ENCODE results near the gene KTN1.

Gene KTN1

DNA sequence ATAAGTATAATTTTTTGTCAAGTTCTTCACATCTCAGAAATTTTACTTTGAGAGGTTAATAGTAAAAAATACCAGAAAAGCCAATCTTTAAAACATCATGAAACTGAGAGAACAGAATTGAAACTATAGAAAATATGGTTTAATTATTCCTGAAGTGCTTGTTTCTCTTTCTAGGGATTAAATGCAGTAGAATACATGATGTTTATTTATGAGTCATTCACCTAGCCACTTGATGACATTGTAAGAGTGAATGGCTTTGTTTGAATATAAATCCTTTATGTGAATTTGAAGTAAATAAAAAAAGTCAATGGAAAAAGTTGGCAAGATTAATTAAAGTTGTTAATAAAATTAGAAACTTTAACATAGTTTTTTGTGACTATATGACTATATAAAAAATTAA lies 48.4 kb downstream of the KTN1 start:
- TF ChIP-seq, protein P1, sequence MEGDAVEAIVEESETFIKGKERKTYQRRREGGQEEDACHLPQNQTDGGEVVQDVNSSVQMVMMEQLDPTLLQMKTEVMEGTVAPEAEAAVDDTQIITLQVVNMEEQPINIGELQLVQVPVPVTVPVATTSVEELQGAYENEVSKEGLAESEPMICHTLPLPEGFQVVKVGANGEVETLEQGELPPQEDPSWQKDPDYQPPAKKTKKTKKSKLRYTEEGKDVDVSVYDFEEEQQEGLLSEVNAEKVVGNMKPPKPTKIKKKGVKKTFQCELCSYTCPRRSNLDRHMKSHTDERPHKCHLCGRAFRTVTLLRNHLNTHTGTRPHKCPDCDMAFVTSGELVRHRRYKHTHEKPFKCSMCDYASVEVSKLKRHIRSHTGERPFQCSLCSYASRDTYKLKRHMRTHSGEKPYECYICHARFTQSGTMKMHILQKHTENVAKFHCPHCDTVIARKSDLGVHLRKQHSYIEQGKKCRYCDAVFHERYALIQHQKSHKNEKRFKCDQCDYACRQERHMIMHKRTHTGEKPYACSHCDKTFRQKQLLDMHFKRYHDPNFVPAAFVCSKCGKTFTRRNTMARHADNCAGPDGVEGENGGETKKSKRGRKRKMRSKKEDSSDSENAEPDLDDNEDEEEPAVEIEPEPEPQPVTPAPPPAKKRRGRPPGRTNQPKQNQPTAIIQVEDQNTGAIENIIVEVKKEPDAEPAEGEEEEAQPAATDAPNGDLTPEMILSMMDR (IDR thresholded peaks at IDR 0.05), result no peak
- Histone ChIP-seq H2AFZ (no peak overlapping the region), H3K4me1 (no peaks in the 10 kb centered on the region)

GRCh38 chr14:55638665-55639064 lies 58.7 kb downstream of the KTN1 start:
- Histone ChIP-seq H3K9ac (no peak overlapping the region), H3K36me3 (ENCODE audit: control insufficient read depth, insufficient read depth, low read length) (no peaks in the 10 kb centered on the region), H3K9me3 (ENCODE audit: control insufficient read depth, low read length) (no peaks in the 10 kb centered on the region), H3K27ac (no peak overlapping the region), H3K4me3 (ENCODE audit: low read depth, low read length) (no peak overlapping the region), H3K4me1 (no peaks in the 10 kb centered on the region), H2AFZ (no peak overlapping the region), H3K27me3 (ENCODE audit: control insufficient read depth, insufficient read depth, low read length) (no peaks in the 10 kb centered on the region), H3K4me2 (ENCODE audit: low read length) (no peak overlapping the region), H3K79me2 (no peaks in the 10 kb centered on the region)
- TF ChIP-seq, protein P1 (IDR thresholded peaks at IDR 0.05), result no peak

More for the DNA sequence above, 48.4 kb downstream of the KTN1 start:
- no peak overlapping the region for H3K4me3 ChIP-seq (ENCODE audit: low read depth, low read length)
- no peak overlapping the region for H3K9ac ChIP-seq
- no peak overlapping the region for H3K4me2 ChIP-seq (ENCODE audit: low read length)
- no peaks in the 10 kb centered on the region for H3K9me3 ChIP-seq (ENCODE audit: control insufficient read depth, low read length)
- H3K27ac ChIP-seq, result no peak overlapping the region
- H3K27me3 ChIP-seq (ENCODE audit: control insufficient read depth, insufficient read depth, low read length), result no peaks in the 10 kb centered on the region
- H3K36me3 ChIP-seq (ENCODE audit: control insufficient read depth, insufficient read depth, low read length), result no peaks in the 10 kb centered on the region
- H3K79me2 ChIP-seq, result peaks cover 10% of the 10 kb centered on the region

GRCh38 chr14:55641290-55641689 lies 61.3 kb downstream of the KTN1 start:
- Histone ChIP-seq H3K79me2 (no peaks in the 10 kb centered on the region), H3K4me2 (ENCODE audit: low read length) (no peak overlapping the region), H3K9ac (no peak overlapping the region), H3K36me3 (ENCODE audit: control insufficient read depth, insufficient read depth, low read length) (no peaks in the 10 kb centered on the region), H2AFZ (no peak overlapping the region), H3K27me3 (ENCODE audit: control insufficient read depth, insufficient read depth, low read length) (no peaks in the 10 kb centered on the region), H3K9me3 (ENCODE audit: control insufficient read depth, low read length) (no peaks in the 10 kb centered on the region), H3K4me3 (ENCODE audit: low read depth, low read length) (no peak overlapping the region), H3K4me1 (no peaks in the 10 kb centered on the region), H3K27ac (no peak overlapping the region)
- TF ChIP-seq, protein P1 (IDR thresholded peaks at IDR 0.05), result no peak

DNA sequence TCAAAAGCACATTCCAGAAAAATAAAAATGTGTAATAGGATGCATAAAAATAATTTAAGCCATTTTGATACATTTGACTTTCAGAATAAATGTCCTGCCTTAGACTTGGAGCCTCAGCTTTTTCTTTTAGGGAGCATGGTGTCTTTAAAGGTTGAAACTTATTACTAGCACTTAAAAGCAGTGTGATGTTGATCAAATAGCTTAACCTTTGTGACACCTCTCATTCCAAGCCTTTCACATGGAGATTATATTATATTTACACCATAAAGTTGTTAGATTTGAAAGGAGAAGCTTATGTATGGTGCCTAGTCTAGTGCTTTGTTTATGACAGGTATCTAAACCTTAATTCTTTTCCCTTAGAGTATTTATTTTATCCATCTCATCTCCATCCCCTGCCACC lies 61.9 kb downstream of the KTN1 start:
- no peak overlapping the region for H3K4me3 ChIP-seq (ENCODE audit: low read depth, low read length)
- no peak overlapping the region for H3K4me2 ChIP-seq (ENCODE audit: low read length)
- H2AFZ ChIP-seq, result no peak overlapping the region
- H3K27ac ChIP-seq, result no peak overlapping the region
- no peaks in the 10 kb centered on the region for H3K27me3 ChIP-seq (ENCODE audit: control insufficient read depth, insufficient read depth, low read length)
- no peak overlapping the region for H3K9ac ChIP-seq
- no peaks in the 10 kb centered on the region for H3K36me3 ChIP-seq (ENCODE audit: control insufficient read depth, insufficient read depth, low read length)
- TF ChIP-seq, protein P1 (IDR thresholded peaks at IDR 0.05), result no peak
- H3K4me1 ChIP-seq, result no peaks in the 10 kb centered on the region
- no peaks in the 10 kb centered on the region for H3K9me3 ChIP-seq (ENCODE audit: control insufficient read depth, low read length)
- no peaks in the 10 kb centered on the region for H3K79me2 ChIP-seq

GRCh38 chr14:55645145-55645544 lies 65.1 kb downstream of the KTN1 start:
- Histone ChIP-seq H3K27ac (no peak overlapping the region), H3K4me3 (ENCODE audit: low read depth, low read length) (no peak overlapping the region), H3K9me3 (ENCODE audit: control insufficient read depth, low read length) (no peaks in the 10 kb centered on the region), H3K79me2 (no peaks in the 10 kb centered on the region), H3K4me2 (ENCODE audit: low read length) (no peak overlapping the region), H3K36me3 (ENCODE audit: control insufficient read depth, insufficient read depth, low read length) (no peaks in the 10 kb centered on the region), H3K9ac (no peak overlapping the region), H2AFZ (no peak overlapping the region), H3K4me1 (no peaks in the 10 kb centered on the region), H3K27me3 (ENCODE audit: control insufficient read depth, insufficient read depth, low read length) (no peaks in the 10 kb centered on the region)
- TF ChIP-seq, protein P1 (IDR thresholded peaks at IDR 0.05), result no peak

All from parathyroid adenoma (tissue), 2 donors.